GM12875 (cell line): Measurements from ENCODE around the gene INKA1.
"Not testable (repeated sequence)": the region's sequence is repeated elsewhere in the genome, so short reads cannot be mapped to it uniquely, and the experiment has no call there.

ENCODE experiments used
- H3K4me3 ChIP-seq: one replicate; pipeline ENCODE4 v1.5.1; 2011; ENCODE audit warnings: low read depth, low read length, control low read depth
- CTCF ChIP-seq: IDR thresholded peaks from 2 replicates; pipeline ENCODE4 v1.5.1; 2011; ENCODE audit warnings: low read depth, mild to moderate bottlenecking, control low read depth, inconsistent platforms, low read length, moderate library complexity, borderline replicate concordance; ENCODE audit not compliant: insufficient read depth

INKA1 gene

GRCh38 chr3:49780080-49780974 is 22.7 kb upstream of the INKA1 start:
- no peak overlapping the region for H3K4me3 ChIP-seq
- TF ChIP-seq CTCF, result no peak

GRCh38 chr3:49780975-49781365 is 22.1 kb upstream of the INKA1 start:
- not testable (repeated sequence) for H3K4me3 ChIP-seq

GRCh38 chr3:49781415-49782199 is 21.5 kb upstream of the INKA1 start:
- TF ChIP-seq CTCF, result no peak
- no peak overlapping the region for H3K4me3 ChIP-seq

GRCh38 chr3:49782277-49782676 is 20.8 kb upstream of the INKA1 start:
- not testable (repeated sequence) for H3K4me3 ChIP-seq

- peak overlapping the region; percentile 85 for H3K4me3 ChIP-seq
- no peak for TF ChIP-seq CTCF
Measured at GRCh38 chr3:49785565-49786356, 17.3 kb upstream of the INKA1 start.

- peak within 1 kb of the TSS; percentile 85 for H3K4me3 ChIP-seq
- no peak for TF ChIP-seq CTCF
Measured at GRCh38 chr3:49786357-49787181, 16.5 kb upstream of the INKA1 start, which contains the start of gene IP6K1. TSS of gene IP6K1 (minus strand) at chr3:49786542. CDS start at chr3:49748040, 38,502 bp downstream.

GRCh38 chr3:49787182-49787464 is 15.9 kb upstream of the INKA1 start:
- TF ChIP-seq CTCF, result no peak
- H3K4me3 ChIP-seq, result no peak overlapping the region
